ENCODE data around the gene POMT2. TPM values are rescaled to one million over a fixed set of nuclear protein-coding genes. Genes with fewer than 3 reads are reported as not detected.

POMT2 gene
- total RNA-seq, 1 experiment from 2014 or later: 7.1 TPM

DNA sequence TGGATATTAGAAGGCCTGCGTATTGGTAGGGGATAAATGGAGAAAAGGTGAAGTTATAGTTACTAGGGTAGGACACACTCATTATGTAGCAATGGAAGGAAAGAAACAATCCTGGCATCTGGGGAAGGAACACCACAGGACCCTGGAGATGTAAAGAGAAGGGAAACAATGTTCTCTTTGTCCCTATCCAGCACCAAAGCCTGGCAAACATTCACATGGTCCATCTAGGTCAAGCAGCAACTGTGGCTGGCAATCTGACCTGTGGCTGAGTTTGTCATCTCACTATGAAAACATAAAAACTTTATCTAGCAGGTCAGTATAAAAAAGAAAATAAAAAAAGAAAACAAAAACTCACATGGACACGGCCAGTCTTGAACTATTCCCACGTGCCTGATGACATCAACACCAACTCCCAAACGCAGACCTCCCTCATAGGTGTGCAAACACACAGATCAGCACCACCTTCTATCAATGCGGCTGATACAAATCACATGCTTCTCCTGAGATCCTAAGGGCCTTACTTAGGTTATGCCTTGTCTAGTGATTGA is 2.6 kb downstream of the POMT2 start:
- Histone ChIP-seq H3K27ac (no peak overlapping the region), H3K4me1 (replicated peaks) (peaks cover 38% of the 10 kb centered on the region), H3K4me3 (no peak overlapping the region), H3K36me3 (no peaks in the 10 kb centered on the region), H3K9me3 (replicated peaks) (no peaks in the 10 kb centered on the region), H3K27me3 (replicated peaks) (no peaks in the 10 kb centered on the region)
- DNase-seq (ENCODE audit: low read depth in 1 of 2, low spot score in 2 of 2): no peak

GRCh38 chr14:77316872-77317301 is 3.8 kb downstream of the POMT2 start:
- H3K27ac ChIP-seq: no peak overlapping the region
- H3K27me3 ChIP-seq (replicated peaks): no peaks in the 10 kb centered on the region
- H3K36me3 ChIP-seq: no peaks in the 10 kb centered on the region
- no peak for DNase-seq (ENCODE audit: low read depth in 1 of 2, low spot score in 2 of 2)
- H3K9me3 ChIP-seq (replicated peaks): no peaks in the 10 kb centered on the region
- H3K4me1 ChIP-seq (replicated peaks): peaks cover 39% of the 10 kb centered on the region
- H3K4me3 ChIP-seq: no peak overlapping the region

DNA sequence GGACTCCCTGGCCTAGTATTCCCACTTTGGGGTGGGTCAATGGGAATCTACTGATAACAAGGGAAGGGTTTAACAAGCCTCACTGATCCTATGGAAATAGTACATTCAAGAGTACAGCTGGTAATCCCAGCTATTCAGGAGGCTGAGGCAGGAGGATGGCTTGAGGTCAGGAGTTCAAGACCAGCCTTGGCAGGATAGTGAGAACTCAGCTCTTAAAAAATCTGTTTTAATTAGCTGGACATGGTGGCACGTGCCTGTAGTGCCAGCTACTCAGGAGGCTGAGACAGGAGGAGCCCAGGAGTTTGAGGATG is 4.5 kb downstream of the POMT2 start:
- no peak for DNase-seq (ENCODE audit: low read depth in 1 of 2, low spot score in 2 of 2)
- no peaks in the 10 kb centered on the region for H3K36me3 ChIP-seq
- H3K4me1 ChIP-seq (replicated peaks): peaks cover 39% of the 10 kb centered on the region
- H3K27ac ChIP-seq: no peak overlapping the region
- no peak overlapping the region for H3K4me3 ChIP-seq
- no peaks in the 10 kb centered on the region for H3K9me3 ChIP-seq (replicated peaks)
- H3K27me3 ChIP-seq (replicated peaks): no peaks in the 10 kb centered on the region

GRCh38 chr14:77314539-77315457 is 5.9 kb downstream of the POMT2 start:
- Histone ChIP-seq H3K27me3 (replicated peaks) (no peaks in the 10 kb centered on the region), H3K27ac (peak overlapping the region; percentile 50), H3K9me3 (replicated peaks) (no peaks in the 10 kb centered on the region), H3K36me3 (no peaks in the 10 kb centered on the region), H3K4me1 (replicated peaks) (peaks cover 35% of the 10 kb centered on the region), H3K4me3 (no peak overlapping the region)
- no peak for DNase-seq (ENCODE audit: low read depth in 1 of 2, low spot score in 2 of 2)

DNA sequence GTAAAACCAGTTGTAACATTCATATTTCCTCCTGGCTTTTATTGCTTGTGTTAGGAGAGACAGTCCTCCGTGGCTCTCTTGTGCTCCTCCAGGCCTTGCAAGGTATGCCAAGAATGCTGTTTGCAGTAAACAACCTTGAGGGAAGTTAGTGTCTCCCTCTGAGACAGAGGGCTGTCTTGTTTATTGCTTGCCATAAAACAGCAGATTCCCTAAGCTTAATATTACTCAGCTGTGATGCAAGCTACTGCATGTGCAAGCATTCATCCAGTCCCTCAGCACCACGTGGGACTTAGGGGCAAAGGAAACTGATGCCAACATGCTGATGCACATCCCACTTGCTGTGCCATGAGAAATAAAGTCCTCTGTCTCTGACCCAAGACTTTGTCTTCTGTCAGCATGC is 6.6 kb downstream of the POMT2 start:
- DNase-seq (ENCODE audit: low read depth in 1 of 2, low spot score in 2 of 2): peak; percentile 76 to 81
- Histone ChIP-seq H3K9me3 (replicated peaks) (no peaks in the 10 kb centered on the region), H3K36me3 (no peaks in the 10 kb centered on the region), H3K4me3 (no peak overlapping the region), H3K27me3 (replicated peaks) (no peaks in the 10 kb centered on the region), H3K4me1 (replicated peaks) (peaks cover 35% of the 10 kb centered on the region), H3K27ac (peak overlapping the region; percentile 92)

- Histone ChIP-seq H3K27ac (peak overlapping the region; percentile 92), H3K4me1 (replicated peaks) (peaks cover 35% of the 10 kb centered on the region), H3K36me3 (no peaks in the 10 kb centered on the region), H3K4me3 (no peak overlapping the region), H3K27me3 (replicated peaks) (no peaks in the 10 kb centered on the region), H3K9me3 (replicated peaks) (no peaks in the 10 kb centered on the region)
- DNase-seq (ENCODE audit: low read depth in 1 of 2, low spot score in 2 of 2): peak in 1 of 2 experiments; percentile 57
Observed at GRCh38 chr14:77313371-77313770, 7.3 kb downstream of the POMT2 start.

DNA sequence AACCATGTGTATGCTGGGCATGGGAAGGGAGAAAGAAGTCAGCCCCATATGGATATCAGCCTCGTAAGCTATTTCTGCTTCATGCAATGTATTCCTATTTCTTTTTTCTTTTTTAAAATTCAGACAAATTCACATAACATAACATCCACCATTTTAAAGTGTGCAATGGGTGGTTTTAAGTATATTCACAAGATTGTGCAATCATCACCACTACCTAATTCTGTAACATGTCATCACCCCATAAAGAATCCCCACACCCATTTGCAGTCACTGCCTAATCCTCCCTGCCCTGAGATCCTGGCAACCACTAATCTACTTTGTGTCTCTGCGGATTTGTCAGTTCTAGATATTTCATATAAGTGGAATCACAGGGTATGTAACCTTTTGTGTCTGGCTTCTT is 9.5 kb downstream of the POMT2 start:
- no peak for DNase-seq (ENCODE audit: low read depth in 1 of 2, low spot score in 2 of 2)
- H3K27me3 ChIP-seq (replicated peaks): no peaks in the 10 kb centered on the region
- no peaks in the 10 kb centered on the region for H3K36me3 ChIP-seq
- no peak overlapping the region for H3K27ac ChIP-seq
- H3K4me3 ChIP-seq: no peak overlapping the region
- H3K4me1 ChIP-seq (replicated peaks): peaks cover 49% of the 10 kb centered on the region
- H3K9me3 ChIP-seq (replicated peaks): no peaks in the 10 kb centered on the region

GRCh38 chr14:77310026-77310425 is 10.7 kb downstream of the POMT2 start:
- H3K4me1 ChIP-seq (replicated peaks): peaks cover 39% of the 10 kb centered on the region
- H3K27me3 ChIP-seq (replicated peaks): no peaks in the 10 kb centered on the region
- no peak for DNase-seq (ENCODE audit: low read depth in 1 of 2, low spot score in 2 of 2)
- no peak overlapping the region for H3K4me3 ChIP-seq
- no peaks in the 10 kb centered on the region for H3K9me3 ChIP-seq (replicated peaks)
- no peak overlapping the region for H3K27ac ChIP-seq
- H3K36me3 ChIP-seq: no peaks in the 10 kb centered on the region

- H3K36me3 ChIP-seq: no peaks in the 10 kb centered on the region
- H3K9me3 ChIP-seq (replicated peaks): no peaks in the 10 kb centered on the region
- no peaks in the 10 kb centered on the region for H3K27me3 ChIP-seq (replicated peaks)
- DNase-seq (ENCODE audit: low read depth in 1 of 2, low spot score in 2 of 2): no peak
- peaks cover 38% of the 10 kb centered on the region for H3K4me1 ChIP-seq (replicated peaks)
- no peak overlapping the region for H3K4me3 ChIP-seq
- H3K27ac ChIP-seq: no peak overlapping the region
Observed at GRCh38 chr14:77309131-77309530, 11.6 kb downstream of the POMT2 start.

DNA sequence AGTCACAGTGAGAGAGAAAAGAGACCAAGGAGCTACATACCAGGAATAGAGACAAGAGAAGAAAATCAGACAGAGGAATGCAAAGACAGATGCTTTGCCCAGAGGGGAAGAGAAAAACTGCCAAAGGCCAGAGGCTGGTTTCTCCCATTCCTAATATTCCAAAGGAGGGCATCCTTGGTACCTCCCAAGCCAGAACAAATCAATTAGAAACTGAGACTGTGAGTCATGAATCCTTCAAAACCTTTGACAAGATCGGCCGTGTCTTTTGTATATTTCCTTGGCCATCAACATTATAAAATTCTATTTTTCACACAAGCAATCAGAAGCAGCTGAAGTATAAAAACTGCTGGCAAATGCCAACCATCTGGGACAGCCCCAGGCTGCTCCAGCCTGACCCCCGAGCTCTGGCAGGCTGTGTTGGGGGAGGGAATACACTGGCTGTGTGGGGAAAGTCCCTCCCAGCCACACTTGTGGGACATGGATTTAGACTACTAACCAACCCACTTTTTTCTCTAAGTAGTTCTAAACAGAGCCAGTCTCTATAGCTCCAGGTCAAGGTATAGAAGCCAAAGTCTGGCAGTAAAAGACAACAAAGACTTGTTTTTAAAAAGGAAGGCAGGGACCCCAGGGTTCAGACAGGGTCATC is 13.7 kb downstream of the POMT2 start:
- Histone ChIP-seq H3K4me1 (replicated peaks) (peaks cover 41% of the 10 kb centered on the region), H3K27ac (peak overlapping the region; percentile 28; the same call in 1 of the 2 replicates), H3K9me3 (replicated peaks) (no peaks in the 10 kb centered on the region), H3K36me3 (no peaks in the 10 kb centered on the region; the same call in 1 of the 2 replicates), H3K4me3 (no peak overlapping the region), H3K27me3 (replicated peaks) (no peaks in the 10 kb centered on the region)
- peak in 1 of 2 experiments; percentile 40 for DNase-seq (ENCODE audit: low read depth in 1 of 2, low spot score in 2 of 2)

GRCh38 chr14:77306416-77306815 is 14.3 kb downstream of the POMT2 start:
- Histone ChIP-seq H3K4me3 (no peak overlapping the region), H3K27ac (peak overlapping the region; percentile 28; the same call in 1 of the 2 replicates)

DNA sequence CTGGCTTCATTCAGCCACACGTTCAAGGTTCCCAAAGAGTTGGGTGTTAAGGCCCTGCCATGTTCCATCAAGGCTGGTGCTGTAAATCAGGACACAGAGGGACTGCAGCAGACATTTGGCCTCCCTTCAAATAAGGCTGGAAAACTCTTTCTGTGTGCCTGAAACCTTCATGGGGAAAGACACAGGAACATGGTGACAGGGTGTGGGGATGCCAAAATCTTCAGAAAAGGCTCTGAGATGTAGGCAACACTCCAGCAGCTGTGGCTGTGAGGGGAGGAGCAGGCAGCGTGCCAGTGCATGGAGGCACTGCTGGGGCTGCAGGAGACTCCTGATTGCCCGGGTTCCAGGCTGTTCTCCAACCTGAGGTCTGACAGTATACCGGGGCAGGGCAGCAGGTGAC is 15.0 kb downstream of the POMT2 start:
- Histone ChIP-seq H3K27me3 (replicated peaks) (no peaks in the 10 kb centered on the region), H3K9me3 (replicated peaks) (no peaks in the 10 kb centered on the region), H3K4me1 (replicated peaks) (peaks cover 47% of the 10 kb centered on the region), H3K36me3 (no peaks in the 10 kb centered on the region; the same call in 1 of the 2 replicates), H3K4me3 (no peak overlapping the region), H3K27ac (no peak overlapping the region)
- no peak for DNase-seq (ENCODE audit: low read depth in 1 of 2, low spot score in 2 of 2)

More at GRCh38 chr14:77306416-77306815, 14.3 kb downstream of the POMT2 start:
- H3K36me3 ChIP-seq: no peaks in the 10 kb centered on the region; the same call in 1 of the 2 replicates
- peaks cover 41% of the 10 kb centered on the region for H3K4me1 ChIP-seq (replicated peaks)
- no peak for DNase-seq (ENCODE audit: low read depth in 1 of 2, low spot score in 2 of 2)
- H3K9me3 ChIP-seq (replicated peaks): no peaks in the 10 kb centered on the region
- no peaks in the 10 kb centered on the region for H3K27me3 ChIP-seq (replicated peaks)

DNA sequence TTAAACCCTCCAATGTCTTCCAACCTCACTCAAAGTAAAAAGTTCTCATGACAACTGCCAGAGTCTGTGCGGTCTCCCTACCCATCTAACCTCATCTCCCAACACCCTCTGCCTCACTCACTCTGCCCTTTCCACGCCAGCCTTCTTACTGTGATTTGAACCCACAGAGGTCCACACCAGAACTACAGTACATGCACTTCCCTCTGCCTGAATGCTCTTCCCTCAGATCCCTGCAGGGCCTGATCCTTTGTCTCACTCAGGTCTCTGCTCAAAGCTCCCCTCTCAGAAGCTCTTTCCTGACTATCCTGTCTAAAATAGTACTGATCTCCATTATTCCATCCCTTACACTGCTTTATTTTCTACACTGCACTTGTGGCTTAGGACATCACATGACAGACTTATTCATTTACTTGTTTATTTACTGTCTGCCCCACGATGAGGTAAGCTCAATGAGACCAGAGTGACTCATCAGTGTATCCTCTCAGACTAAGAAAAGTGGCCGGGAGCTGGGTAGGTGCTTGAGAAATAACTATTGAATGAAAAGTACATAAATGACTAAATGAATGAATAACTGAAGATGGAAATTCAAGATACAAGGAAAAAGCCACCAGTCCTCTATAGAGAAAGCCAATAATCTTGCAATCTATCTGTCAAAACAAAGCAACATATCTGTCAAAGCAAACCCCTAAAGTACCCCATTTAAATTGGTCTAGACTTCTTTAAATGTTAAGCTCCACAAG is 17.1 kb downstream of the POMT2 start:
- Histone ChIP-seq H3K36me3 (no peaks in the 10 kb centered on the region; the same call in 1 of the 2 replicates), H3K4me3 (no peak overlapping the region), H3K27ac (peak overlapping the region; percentile 13; the same call in 1 of the 2 replicates), H3K4me1 (replicated peaks) (peaks cover 47% of the 10 kb centered on the region), H3K27me3 (replicated peaks) (no peaks in the 10 kb centered on the region), H3K9me3 (replicated peaks) (no peaks in the 10 kb centered on the region)
- DNase-seq (ENCODE audit: low read depth in 1 of 2, low spot score in 2 of 2): peak; percentile 77 to 85
